ENCODE measurements around the gene AJAP1.
"Not testable (repeated sequence)": the region's sequence is repeated elsewhere in the genome, so short reads cannot be mapped to it uniquely, and the experiment has no call there.

Gene AJAP1

DNA sequence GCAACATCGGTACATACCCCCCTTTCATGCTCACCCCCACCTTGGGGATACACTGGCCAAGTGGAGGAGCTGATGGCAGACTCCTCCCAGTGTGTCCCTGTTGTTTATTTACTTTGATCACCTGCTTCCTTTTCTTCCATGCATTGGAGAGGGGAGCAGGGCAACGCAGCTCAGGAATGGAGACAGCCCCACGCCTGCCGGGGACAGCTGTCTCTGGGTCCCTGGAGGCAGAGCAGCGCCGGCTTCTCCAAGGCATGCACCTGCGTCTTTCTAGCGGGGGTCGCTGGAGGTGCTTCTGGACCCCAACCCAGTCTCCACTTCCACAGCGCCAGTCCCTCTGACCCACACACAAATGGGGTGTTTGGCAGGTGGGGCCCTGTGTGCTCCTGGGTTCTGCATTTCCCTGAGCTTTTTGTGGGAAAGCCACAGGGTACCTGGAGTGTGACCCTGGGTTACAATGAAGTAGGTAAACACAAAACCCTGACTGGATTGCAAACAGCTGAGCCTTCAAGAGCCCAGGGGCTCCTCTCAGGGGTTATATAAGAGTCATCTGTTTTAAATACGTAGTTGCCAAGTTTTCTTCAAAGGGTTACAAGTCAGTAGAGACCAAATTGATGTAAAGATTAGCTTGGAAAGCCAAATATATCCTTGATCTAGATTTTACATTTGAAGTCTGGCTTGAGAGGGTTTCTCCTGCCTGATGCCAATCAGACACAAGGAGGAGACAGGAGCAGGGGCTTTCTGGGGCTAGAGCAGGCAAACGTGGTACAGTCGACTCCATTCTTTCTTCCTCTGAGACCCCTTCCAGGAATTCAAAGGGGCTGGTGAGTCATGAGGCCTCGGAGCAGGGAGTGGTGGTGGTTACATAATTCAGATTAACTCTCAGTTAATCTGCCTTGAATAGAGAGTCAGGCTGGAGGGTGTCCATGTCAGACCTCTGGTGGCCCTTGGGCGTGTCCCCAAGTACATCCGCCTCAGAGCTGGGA, 4.5 kb downstream of the AJAP1 start:
- no peak for DNase-seq

DNA sequence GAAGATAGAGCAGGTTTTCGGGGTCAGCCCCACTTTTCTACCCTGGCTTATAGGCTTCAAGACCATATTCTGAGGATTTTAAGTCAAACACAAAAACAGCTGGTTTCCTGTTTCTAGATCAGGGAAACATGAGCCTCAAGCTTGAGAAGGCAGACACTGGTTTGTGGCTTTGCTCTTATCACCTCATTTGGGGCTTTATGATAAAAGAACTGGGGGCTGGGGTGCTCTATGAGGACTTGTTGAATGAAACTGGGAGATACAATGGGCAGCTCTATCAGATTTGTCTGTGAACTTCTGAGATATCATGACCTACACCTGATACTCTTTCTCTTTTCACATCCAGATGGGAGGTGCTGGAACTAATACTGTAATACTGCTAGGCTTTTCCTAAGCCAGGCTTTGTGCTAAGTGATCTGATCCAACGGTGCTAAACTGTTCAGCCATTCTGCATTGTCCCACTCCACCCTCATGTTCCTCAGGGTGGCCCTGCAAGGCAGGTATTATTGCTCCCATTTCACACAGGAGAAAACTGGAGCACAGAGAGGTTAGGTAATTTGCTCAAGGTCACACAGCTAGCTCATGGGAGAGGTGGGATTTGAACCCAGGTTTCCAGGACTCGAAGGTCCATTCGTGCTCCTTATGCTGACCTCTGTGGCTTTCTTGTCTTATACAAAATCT, 6.6 kb downstream of the AJAP1 start:
- DNase-seq = no peak

DNA sequence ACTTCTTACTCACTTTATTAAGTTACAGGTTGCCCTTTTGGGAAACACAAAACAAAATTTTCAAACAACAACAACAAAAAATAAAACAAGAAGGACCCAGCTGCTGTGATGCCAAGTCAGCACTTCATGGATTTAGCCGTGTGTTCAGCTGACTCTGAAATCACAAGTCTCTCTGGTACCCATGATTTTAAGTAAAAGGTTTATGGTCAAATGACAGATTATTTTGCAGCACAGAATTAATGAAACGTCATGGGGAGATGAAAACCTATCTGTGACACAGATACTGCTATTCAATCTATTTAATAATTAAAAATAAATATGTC, 7.1 kb downstream of the AJAP1 start:
- no peak for DNase-seq

DNA sequence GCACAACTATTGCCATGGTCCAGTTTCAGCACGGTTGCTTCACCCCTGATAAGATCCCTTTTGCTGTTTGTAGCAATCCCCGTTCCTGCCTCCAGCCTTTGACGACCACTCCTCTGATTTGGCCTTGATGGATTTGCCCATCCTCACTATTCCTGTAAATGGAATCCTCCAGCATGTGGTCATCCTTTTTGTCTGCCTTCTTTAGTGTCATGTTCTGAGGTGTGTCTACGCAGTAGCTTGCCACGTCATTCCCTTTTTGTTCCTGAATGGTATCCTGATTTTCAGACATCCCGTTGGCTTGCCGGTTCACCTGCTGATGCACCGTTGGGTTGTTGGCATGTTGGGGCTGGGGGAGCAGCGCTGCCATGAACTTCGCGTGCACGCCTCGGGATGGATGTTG, 7.8 kb downstream of the AJAP1 start:
- DNase-seq = no peak

DNA sequence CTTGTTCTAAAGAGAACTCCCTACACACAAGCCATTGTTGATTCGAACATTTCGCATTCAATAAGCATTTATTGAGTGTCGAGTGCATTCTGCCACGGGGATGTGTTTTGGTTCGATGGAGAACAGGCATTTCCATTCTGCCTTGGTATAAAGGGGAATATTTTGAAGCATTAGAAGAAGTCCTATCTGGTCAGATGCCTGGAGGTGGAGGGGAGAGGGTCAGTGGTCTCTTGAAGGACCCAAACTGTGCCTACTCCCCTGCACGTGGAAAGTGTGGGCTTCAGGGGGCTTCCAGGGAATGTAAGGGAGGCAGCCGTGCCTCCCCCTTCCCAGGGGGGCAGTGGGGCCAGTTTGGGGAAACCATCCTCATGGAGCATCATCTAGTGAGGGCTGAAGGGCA, 8.3 kb downstream of the AJAP1 start:
- no peak for DNase-seq

DNA sequence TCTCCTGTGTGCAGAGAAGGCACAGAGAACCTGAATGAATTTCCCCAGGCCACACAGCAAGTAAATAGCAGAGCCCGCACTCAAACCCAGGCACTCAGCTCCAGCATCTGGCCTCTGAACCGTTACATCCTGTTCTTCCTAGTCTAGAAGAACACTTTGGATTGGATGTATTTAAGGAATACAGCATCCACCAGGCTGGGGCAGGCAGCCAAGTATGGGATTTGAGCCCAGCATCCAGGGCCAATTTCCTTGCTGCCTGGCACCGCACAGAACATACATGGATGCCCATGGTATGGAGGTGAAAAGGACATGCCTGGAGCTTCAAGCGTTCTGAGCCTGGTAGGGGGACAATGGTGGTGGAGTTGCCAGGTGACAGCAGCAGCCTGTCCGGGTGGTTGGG, 9.7 kb downstream of the AJAP1 start:
- DNase-seq = no peak

DNA sequence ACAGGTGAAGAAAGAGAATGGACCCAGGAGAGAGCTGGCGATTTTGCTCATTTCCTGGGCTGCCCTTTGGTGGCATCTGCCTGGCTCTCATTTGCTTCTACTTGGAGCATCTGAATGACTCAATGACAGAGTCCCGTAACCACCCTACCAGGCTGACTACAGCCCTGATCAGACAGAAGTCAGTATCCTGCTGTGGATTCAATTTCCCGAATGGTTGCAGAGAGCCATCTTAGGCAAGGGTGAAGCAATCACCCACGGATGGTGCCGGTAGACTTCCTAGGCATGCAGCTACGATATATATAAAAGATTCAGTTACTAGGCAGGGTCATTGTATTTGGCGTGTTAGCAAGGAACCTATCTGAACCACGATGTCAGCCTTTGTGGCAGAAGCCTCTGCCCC, 10.2 kb downstream of the AJAP1 start:
- DNase-seq = no peak

DNA sequence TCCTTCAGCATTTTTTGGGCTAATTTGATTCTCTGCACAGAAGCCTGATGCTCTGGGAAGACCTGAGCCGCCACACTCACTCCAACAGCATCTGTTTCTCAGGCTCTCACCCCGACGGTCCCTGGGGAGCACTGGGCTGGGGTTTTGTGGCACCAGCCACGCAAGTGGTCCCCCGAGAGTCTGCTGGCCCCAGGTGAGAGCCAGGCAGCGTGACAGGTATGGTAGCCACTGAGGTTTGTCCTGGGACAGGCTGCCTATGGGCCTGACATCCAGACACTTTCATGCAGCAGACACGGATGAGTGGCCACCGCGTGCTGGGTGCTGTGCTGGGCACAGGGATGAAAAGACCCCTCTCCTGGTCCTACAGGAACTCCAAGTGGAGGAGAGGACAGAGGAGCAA, 11.0 kb downstream of the AJAP1 start:
- DNase-seq = no peak

DNA sequence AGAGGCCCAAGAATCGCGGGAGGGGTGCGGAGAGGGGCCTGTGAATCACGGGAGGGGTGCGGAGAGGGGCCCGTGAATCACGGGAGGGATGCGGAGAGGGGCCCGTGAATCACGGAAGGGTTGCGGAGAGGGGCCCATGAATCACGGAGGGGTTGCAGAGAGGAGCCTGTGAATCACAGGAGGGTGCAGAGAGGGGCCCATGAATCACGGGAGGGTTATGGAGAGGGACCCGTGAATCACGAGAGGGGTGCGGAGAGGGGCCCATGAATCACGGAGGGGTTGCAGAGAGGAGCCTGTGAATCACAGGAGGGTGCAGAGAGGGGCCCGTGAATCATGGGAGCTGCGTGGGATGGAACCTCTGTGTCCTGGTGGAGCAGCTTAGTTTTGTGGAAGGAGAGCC, 12.3 kb downstream of the AJAP1 start:
- DNase-seq = not testable (repeated sequence)

DNA sequence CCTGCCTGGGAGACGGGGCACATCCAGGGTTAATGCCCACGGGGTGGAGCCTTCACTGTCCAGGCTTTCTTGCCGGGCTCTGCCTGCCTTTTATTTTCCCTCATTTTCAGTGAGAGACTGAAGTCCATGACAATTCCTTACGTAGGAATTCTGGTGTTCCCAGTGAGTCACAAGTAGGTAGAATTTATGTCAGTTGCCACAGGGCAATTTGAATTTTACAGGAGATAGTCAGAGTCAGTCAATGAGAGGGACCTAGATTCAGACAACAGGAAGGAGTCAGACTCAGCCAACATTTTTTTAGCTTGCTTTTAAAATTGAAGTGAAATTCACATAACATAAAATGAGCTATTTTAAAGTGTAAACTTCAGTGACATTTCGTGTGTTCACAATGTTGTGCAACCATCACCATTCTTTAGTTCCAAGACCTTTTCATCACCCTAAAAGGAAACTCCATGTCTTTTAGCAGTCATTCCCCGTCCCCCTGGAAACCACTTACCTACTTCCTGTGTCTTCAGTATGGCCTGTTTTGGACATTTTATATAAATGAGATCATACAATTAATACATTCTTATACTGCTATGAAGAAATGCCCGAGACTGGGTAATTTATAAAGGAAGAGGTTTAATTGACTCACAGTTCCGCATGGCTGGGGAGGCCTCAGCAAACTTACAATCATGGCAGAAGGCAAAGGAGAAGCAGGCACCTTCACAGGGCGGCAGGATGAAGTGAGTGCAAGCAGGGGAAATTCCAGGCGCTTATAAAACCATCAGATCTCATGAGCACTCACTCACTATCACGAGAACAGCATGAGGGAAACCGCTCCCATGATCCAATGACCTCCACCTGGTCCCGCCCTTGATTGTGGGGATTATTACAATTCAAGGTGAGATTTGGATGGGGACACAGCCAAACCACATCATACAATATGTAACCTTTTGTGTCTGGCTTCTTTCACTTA, 14.6 kb downstream of the AJAP1 start:
- no peak for DNase-seq

DNA sequence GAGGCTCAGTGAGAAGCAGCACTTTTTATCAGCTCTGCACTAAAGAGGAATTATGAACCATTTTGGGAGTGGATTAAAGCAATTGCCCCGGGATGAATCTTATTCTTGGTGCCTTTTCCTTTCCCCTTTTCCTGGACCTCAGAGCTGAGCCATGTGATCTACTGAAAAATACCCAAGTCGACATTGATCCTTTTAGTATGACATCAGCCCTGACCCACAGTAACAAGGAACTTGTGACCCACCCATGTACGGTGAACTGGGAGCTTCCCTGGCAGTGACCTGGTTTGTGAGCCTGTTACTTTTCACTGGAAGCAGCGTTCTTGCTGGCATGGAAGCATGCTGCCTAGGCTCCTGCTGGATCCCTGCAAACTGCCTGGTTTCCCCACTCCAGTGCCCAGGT, 15.9 kb downstream of the AJAP1 start:
- DNase-seq = no peak

DNA sequence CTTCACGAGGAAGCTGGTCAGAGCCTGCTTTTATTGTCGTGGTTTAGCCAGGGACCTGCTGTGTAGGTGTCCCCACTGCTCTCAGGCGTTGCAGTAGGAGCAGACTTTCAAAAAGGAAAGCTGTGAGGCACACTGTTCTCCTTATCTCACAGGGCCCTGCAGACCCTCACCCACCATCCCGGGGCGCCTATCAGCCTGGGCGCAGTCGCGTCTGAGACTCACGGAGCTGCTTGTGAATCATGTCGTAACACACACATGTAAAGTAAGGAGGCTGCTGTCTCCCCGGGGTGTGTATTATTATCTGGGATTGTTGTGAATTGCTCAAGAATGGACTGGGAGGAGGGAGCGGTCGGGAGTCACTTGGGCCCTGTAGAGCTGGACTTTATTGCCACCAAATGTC, 17.4 kb downstream of the AJAP1 start:
- no peak for DNase-seq

DNA sequence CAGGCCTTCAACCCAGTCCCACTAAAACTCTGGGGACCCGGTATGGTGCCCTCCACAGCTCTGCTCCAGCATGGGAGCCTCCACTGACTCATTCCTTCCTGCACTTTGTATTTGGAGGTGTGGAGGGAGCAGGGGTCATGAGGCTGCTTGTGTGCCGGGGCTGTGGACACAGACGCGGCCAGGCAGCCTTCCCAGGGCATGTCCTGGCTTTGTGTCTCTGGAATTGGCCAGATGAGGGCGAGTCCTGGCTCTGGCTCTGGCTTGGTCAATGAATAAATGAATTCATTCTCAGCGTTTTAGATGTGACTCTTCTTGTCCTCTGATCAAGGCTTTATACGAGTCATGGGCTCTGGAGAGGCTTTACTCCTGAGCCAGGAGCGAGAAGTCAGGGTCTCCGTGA, 19.1 kb downstream of the AJAP1 start:
- DNase-seq = no peak

DNA sequence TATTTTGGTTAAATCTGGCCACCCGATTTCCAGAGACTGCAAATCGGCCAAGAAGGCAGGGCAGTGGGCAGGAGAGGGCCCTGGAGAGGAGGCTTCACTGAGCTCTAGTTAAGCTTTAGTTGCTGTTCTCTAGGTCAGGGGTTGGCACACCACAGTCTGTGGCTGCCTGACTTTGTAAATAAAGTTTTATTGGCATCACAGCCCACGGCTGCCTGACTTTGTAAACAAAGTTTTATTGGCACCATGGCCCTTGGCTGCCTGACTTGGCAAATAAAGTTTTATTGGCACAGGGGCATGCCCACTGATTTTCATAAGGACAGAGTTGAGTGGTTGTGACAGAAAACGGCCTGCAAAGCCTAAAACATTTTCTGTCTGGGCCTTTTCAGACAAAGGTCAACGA, 19.7 kb downstream of the AJAP1 start:
- no peak for DNase-seq

DNA sequence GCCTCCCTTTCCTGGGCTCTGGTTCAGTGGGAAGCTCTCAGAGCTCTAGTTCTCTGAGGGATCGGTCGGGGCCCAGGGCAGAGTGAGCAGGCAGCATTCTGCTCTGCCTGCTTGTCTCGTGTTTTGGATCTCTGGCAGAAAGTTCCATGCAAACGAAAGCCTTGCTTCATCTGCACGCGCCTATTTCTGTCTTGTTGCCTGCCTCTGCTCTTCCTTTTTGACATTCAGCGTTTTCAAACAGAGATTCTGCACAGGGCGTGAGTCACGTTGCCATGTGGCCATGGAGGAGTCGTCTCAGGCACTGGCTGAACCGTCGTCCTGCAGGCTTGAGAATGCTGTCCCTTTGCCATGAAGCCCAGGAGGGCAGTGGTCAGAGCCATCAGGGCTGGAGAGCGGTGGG, 20.3 kb downstream of the AJAP1 start:
- no peak for DNase-seq

DNA sequence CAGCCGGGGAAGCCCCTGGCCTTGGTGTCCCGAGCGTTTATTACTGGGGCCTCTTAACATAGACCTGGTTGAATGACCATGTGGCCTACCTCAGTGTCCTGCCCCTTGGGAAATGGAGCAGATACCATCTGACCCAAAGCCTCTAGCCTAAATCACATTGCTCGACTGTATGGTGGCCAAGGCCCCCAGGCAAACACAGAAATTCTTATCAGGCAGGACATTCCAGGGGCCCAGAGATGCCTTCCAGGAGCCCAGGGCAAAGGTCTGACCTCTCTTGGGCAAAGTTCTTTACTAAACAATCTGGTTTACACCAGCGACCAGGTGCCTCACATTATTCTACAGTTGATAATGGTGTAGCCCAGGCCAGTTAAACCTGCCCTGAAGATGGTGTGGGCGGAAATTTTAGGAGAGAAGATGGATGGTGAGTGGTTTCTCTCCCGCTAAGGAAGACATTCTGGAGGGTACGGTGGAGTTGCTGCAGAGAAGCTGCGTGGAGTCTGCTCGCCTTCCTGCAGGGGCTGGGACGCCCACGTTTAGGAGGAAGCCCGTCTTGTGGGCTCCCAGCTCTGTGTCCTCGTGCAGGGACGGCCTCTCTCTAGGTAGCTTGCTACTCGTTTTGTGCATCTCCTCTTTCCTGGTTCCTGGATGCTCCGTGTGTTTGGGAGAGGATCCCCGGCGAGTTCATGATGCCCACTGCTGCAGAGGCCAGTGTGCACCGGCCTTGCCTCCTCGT, 21.2 kb downstream of the AJAP1 start:
- no peak for DNase-seq

DNA sequence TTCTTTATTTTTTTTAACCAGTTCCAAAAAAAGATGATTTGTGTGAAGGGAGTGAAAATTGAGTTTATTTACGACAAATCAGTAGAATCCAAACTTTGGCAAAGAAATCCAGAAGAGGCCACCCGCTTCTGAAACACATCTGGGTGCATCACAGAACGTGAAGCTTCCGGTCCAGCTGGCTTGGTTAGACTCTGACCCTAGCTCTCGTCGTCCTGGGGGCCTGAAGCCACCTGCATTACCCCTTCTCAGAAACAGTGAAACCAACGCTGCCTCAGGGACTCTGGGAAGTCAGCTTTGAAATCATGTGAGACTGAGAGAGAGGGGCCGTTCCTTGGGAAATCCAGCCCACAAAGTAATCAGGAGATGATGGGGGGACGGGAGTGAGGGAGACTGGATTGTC, 21.8 kb downstream of the AJAP1 start:
- DNase-seq = no peak

DNA sequence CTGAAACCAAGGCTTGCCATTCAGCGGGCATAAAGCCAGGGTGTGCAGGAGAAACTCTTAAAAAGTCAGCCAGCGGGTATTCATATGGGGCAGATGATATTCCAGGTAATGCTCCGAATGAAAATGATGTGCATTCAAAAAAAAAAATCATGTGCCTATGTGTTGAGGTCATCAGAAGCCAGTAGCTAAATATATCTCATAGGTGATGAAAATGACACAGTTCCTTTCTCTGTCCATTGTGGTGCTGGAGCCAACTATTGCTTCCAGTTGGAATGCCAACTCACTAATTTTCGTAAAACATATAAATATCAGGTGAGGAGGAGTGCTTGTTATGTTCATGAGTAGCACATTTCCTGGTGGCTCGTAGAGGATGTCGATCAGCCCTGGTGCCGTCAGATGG, 23.2 kb downstream of the AJAP1 start:
- DNase-seq = no peak

DNA sequence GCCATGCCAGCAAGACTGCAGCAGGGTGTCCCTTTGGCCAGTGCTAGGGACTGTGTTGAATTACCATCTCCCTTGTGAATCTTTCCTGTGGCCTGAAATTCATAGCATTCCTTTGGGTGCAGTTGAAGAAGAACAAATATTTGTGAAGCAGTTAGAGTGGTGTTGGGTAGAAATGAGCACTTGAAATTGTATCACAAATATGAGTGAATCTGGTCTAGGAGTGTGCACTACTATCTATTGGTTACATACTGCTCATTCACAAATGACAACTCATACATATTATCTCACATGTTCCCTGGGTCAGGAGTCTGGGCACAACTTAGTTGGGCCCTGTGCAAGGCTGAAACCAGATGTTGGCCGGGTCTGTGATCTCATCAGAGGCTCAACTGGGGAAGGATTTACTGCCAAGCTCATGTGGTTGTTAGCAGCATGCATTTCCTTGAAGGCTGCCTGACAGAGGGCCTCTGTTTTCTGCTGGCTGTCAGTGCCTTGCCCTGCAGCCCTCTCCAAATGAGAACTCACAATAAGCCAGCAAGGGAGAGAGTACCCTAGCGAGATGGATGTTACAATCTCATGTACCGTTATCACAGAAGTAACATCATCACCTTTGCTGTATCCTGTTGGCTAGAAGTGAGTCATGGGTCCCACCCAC, 23.8 kb downstream of the AJAP1 start:
- DNase-seq = no peak

DNA sequence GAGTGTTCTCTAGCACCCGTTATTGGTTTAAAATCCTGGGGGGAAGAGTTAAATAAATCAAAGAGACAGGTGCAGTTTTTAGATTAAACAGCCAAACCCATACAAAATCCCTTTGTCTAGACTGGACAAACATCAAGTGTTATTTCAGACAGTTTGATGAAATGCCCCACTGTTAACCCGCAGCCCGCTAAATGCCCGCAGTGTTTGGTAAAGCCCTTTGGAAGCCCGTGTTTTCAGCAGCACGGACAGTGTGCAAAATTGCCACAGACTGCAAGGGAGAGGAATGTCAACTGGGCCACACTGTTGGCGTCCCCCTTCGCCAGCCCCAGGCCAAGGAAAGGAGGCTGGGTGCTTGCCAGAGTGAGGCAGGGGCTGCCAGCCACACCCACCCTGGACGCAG, 26.6 kb downstream of the AJAP1 start:
- no peak for DNase-seq

DNA sequence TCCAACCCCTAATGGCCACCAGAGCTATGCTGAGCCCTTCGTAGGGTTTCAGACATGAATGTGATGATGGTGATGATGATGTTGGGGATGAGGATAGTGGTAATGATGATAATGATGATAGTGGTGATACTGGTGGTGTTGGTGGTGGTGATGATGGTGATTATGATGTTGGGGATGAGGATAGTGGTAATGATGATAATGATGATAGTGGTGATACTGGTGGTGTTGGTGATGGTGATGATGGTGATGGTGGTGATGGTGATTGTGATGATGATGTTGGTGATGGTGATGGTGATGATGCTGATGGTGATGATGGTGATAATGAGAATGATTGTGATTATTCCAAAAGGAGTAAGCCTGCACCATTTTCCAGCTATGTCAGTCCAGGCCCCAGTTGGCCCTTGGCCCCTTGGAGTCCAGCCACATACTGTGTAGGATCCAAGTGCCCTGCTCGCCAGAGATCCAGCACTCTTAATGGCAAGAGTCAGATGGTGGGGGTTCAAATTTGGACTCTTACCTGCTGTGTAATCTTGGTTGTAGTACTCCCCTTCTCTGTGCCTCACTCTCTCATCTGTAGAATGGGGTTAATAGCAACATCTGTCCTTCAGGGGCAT, 28.3 kb downstream of the AJAP1 start:
- DNase-seq = no peak

DNA sequence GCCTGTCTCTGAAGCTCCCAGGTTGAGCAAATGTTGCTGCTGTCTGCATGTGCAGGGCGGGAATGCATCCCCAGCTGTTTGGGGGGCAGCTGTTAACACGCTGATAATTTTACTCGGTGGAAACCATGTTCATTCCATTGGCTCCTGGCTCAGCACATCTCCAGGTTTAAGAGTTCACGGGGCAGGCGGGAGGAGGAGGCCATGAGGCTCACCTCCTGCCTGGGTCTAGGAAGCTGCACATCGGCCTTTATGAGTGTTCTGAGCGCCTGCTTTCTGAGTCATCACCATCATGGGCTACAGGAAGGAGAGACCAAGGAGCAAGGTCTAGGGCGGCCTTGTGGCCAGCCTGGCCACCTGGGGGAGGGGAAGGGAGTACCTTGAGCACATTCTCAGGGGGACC, 29.7 kb downstream of the AJAP1 start:
- no peak for DNase-seq
